Liver (tissue), 9 donors: ENCODE data around the gene TTLL13. TPM values are rescaled to one million over a fixed set of nuclear protein-coding genes. Genes with fewer than 3 reads are reported as not detected.

Experiments used
- DNase-seq: peaks from one replicate; pipeline ENCODE4 v3.0.0-alpha.2; 2017; ENCODE audit warnings: low spot score
- H3K27ac ChIP-seq, 2 donors: one replicate each; pipeline ENCODE4 v1.7.0; 2013; ENCODE audit warnings: inconsistent platforms in 2 of 2, low read length in 2 of 2, control low read depth in 1 of 2, low read depth in 1 of 2, mild to moderate bottlenecking in 1 of 2
- H3K27me3 ChIP-seq, 4 donors: one replicate each; pipeline versions ENCODE4 v1.6.1 to v1.7.0; 2013; ENCODE audit warnings: low read length in 3 of 4, inconsistent platforms in 1 of 4, mild to moderate bottlenecking in 1 of 4, moderate library complexity in 1 of 4; ENCODE audit not compliant: control insufficient read depth in 4 of 4, insufficient read depth in 4 of 4
- H3K36me3 ChIP-seq, 4 donors: one replicate each; pipeline versions ENCODE4 v1.6.1 to v1.7.0; 2013; ENCODE audit warnings: low read length in 3 of 4, mild to moderate bottlenecking in 3 of 4, low read depth in 1 of 4, moderate library complexity in 1 of 4; ENCODE audit not compliant: control insufficient read depth in 4 of 4, insufficient read depth in 3 of 4
- H3K4me1 ChIP-seq, 4 donors: one replicate each; pipeline versions ENCODE4 v1.6.1 to v1.7.0; 2013; ENCODE audit warnings: low read length in 3 of 4, mild to moderate bottlenecking in 3 of 4, moderate library complexity in 1 of 4; ENCODE audit not compliant: control insufficient read depth in 4 of 4, insufficient read depth in 4 of 4
- H3K4me3 ChIP-seq, 3 donors: one replicate each; pipeline versions ENCODE4 v1.6.1 to v1.7.0; 2013; ENCODE audit warnings: low read length in 3 of 3, control low read depth in 1 of 3, low read depth in 1 of 3, mild to moderate bottlenecking in 1 of 3
- H3K9ac ChIP-seq, 2 donors: one replicate each; pipeline ENCODE4 v1.7.0; 2013; ENCODE audit warnings: low read length in 2 of 2, mild to moderate bottlenecking in 2 of 2, moderate library complexity in 2 of 2, control low read depth in 1 of 2, low read depth in 1 of 2
- H3K9me3 ChIP-seq, 4 donors: one replicate each; pipeline versions ENCODE4 v1.6.1 to v1.7.0; 2013; ENCODE audit warnings: low read length in 3 of 4; ENCODE audit not compliant: control insufficient read depth in 4 of 4
- FOXA2 ChIP-seq: IDR thresholded peaks from 2 replicates; pipeline ENCODE4 v1.6.1; 2016; ENCODE audit warnings: antibody characterized with exemption
- GABPA ChIP-seq, 2 donors: IDR thresholded peaks in 1 of 2; conservative IDR thresholded peaks in 1 of 2; 2 replicates each; pipeline ENCODE4 v1.6.1; 2016; ENCODE audit warnings: antibody characterized with exemption in 2 of 2, mild to moderate bottlenecking in 1 of 2, moderate library complexity in 1 of 2
- HNF4A ChIP-seq, 2 donors: conservative IDR thresholded peaks; 2 replicates each; pipeline ENCODE4 v1.6.1; 2016; ENCODE audit warnings: antibody characterized with exemption in 2 of 2, mild to moderate bottlenecking in 2 of 2
- HNF4G ChIP-seq: IDR thresholded peaks from 2 replicates; pipeline ENCODE4 v1.6.1; 2016; ENCODE audit warnings: antibody characterized with exemption
- JUND ChIP-seq, 2 donors: IDR thresholded peaks; 2 replicates each; pipeline ENCODE4 v1.6.1; 2016; ENCODE audit warnings: antibody characterized with exemption in 2 of 2
- NR2F2 ChIP-seq: IDR thresholded peaks from 2 replicates; pipeline ENCODE4 v1.6.1; 2016; ENCODE audit warnings: antibody characterized with exemption
- RAD21 ChIP-seq, 2 donors: IDR thresholded peaks; 2 replicates each; pipeline ENCODE4 v1.6.1; 2016; ENCODE audit warnings: antibody characterized with exemption in 2 of 2, mild to moderate bottlenecking in 2 of 2
- RXRA ChIP-seq, 2 donors: IDR thresholded peaks; 2 replicates each; pipeline ENCODE4 v1.6.1; 2017 to 2018; ENCODE audit warnings: antibody characterized with exemption in 2 of 2, mild to moderate bottlenecking in 1 of 2
- SP1 ChIP-seq: IDR thresholded peaks from 2 replicates; pipeline ENCODE4 v1.6.1; 2018; ENCODE audit warnings: antibody characterized with exemption, mild to moderate bottlenecking
- TAF1 ChIP-seq: conservative IDR thresholded peaks from 2 replicates; pipeline ENCODE4 v1.6.1; 2016; ENCODE audit warnings: antibody characterized with exemption, mild to moderate bottlenecking
- YY1 ChIP-seq: IDR thresholded peaks from 2 replicates; pipeline ENCODE4 v1.6.1; 2016; ENCODE audit warnings: antibody characterized with exemption, mild to moderate bottlenecking
- WGBS: extraction: QIAGEN DNeasy Blood & Tissue Kit; methylation state at CpG from one replicate; pipeline ENCODE4 v1.1.7; 2013; 5-methylcytosine and 5-hydroxymethylcytosine counted together
- polyA plus RNA-seq, 2 donors: library from polyadenylated mRNA; stranded (reverse) in 1 of 2; unstranded in 1 of 2; fragments of 200-250 nt in 1 of 2; fragments of >200 nt in 1 of 2; fragmentation: Nextera tagmentation in 1 of 2; extraction: Ambion mirVana in 1 of 2; gene quantifications; one replicate each; pipeline versions ENCODE4 v1.2.1 to v1.2.3, GENCODE V29; 2013 to 2015
- total RNA-seq, 2 donors: library from RNA; depleted of rRNA; stranded (reverse); fragments of >200 nt; gene quantifications; one replicate each; pipeline ENCODE4 v1.2.3, GENCODE V29; 2014
- TF ChIP-seq, protein P1 (sequence below): IDR thresholded peaks from 2 replicates; pipeline ENCODE4 v1.6.1; 2016; ENCODE audit warnings: antibody characterized with exemption
- TF ChIP-seq, protein P2 (sequence below): IDR thresholded peaks from 2 replicates; pipeline ENCODE4 v1.6.1; 2016; ENCODE audit warnings: antibody characterized with exemption
- TF ChIP-seq, protein P3 (sequence below): fragments of 150-350 bp; IDR thresholded peaks from 2 replicates; pipeline ENCODE4 v1.5.1; 2017; ENCODE audit warnings: improper control_type of control experiment, low read depth, low read length; ENCODE audit not compliant: missing input control
- TF ChIP-seq, protein P4 (sequence below): IDR thresholded peaks from 2 replicates; pipeline ENCODE4 v1.6.1; 2016; ENCODE audit warnings: antibody characterized with exemption, mild to moderate bottlenecking
- donor health status: healthy.
- donor health status: healthy.
- donor health status: healthy.
- donor health status: healthy.
- donor health status: healthy.

TTLL13 gene, protein sequence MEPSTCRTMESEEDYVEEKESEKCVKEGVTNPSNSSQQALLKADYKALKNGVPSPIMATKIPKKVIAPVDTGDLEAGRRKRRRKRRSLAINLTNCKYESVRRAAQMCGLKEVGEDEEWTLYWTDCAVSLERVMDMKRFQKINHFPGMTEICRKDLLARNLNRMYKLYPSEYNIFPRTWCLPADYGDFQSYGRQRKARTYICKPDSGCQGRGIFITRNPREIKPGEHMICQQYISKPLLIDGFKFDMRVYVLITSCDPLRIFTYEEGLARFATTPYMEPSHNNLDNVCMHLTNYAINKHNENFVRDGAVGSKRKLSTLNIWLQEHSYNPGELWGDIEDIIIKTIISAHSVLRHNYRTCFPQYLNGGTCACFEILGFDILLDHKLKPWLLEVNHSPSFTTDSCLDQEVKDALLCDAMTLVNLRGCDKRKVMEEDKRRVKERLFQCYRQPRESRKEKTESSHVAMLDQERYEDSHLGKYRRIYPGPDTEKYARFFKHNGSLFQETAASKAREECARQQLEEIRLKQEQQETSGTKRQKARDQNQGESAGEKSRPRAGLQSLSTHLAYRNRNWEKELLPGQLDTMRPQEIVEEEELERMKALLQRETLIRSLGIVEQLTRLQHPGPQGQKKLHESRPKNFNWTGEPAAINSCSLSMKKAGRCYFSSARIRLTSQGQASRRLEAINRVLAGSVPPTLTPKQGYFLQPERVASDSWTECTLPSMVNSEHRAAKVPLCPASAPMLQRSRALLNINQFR
- total RNA-seq (under 1 TPM in 1 of 2 donors, not detected in 1; 0.08 TPM), polyA plus RNA-seq (under 1 TPM in 1 of 2 donors, not detected in 1; 0.17 TPM)

DNA sequence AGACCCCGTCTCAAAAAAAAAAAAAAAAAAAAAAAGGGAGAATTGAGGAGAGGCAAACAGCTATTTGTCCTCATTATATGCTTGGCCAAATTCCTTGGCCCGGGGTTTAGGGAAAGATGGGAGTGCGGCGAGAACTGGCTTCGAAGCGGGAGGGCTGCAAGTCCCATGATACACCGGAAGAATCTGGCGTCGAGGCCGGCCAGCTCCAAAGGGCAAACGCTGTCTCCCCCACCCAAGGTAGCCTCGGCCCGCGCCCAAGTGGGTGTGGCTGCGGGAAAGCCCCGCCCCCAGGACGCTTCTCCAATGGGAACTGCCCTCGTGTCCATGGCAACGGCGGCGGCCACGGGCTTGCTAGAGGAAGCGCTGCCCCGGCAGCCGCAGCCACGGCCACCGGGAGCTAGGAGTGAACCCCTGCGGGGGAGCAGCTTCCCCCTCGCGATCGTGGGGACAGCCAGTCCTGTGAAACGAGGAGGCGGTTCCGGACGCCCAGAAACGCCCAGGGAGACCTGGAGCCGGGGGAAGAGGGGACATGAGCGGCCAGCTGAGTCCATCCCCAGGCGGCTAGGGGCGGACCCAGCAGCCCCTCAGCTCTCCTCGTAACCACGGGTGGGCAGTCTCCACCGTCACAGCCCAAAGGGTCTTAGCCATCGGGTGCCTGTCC, at the start of gene TTLL13:
Gene TTLL13 (plus strand): TSS at position 354 of the 661 bp plus-strand sequence. CDS start 1,075 bp downstream, outside the sequence.
- 2% methylated on average over 44 of the region's 44 CpGs for WGBS

DNA sequence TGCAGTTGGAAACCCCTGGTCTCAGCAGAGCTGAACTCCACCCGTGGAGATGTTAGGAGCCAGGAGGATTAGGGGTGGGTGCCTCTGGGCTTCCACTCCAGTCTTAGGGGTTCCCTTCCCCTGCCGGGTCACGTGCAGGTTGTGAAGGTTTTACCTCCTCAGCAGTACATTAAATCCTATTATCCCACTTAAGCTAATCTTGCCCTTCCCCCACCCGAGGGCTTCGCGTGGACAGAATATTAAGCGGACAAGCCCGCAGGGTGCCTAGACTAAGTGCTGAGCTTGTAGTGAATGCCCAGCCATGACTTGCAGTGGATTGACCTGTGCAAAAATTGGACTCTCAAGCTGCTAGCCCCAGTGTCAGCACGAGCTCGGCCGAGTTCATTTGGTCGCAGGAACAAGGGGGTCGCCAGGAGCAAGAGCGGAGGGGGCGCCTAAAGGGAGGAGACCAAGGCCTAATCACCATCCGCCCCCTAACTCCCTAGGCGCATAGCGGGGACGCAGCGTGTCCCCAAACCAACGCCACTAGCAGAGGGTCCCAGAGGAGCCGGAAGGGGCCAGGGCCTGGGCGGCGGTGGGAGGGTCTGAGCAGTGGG, 48.7 kb upstream of the TTLL13 start:
- WGBS, result 29% methylated on average over 24 of the region's 24 CpGs
- H3K4me3 ChIP-seq, result peak overlapping the region; percentile 60 to 77 (median 62)
- peaks cover 0 to 11% (median 3%) of the 10 kb centered on the region in 4 donors for H3K36me3 ChIP-seq
- H3K4me1 ChIP-seq, result peaks cover 13 to 33% (median 20%) of the 10 kb centered on the region in 4 donors
- no peaks in the 10 kb centered on the region for H3K27me3 ChIP-seq
- peak overlapping the region; percentile 49 to 69 for H3K27ac ChIP-seq
- no peaks in the 10 kb centered on the region for H3K9me3 ChIP-seq
- no peak for DNase-seq
- peak overlapping the region in 1 of 2 donors; percentile 21 for H3K9ac ChIP-seq
- TF ChIP-seq, protein P1, sequence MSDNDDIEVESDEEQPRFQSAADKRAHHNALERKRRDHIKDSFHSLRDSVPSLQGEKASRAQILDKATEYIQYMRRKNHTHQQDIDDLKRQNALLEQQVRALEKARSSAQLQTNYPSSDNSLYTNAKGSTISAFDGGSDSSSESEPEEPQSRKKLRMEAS, result no peak
- TF ChIP-seq, protein P2, sequence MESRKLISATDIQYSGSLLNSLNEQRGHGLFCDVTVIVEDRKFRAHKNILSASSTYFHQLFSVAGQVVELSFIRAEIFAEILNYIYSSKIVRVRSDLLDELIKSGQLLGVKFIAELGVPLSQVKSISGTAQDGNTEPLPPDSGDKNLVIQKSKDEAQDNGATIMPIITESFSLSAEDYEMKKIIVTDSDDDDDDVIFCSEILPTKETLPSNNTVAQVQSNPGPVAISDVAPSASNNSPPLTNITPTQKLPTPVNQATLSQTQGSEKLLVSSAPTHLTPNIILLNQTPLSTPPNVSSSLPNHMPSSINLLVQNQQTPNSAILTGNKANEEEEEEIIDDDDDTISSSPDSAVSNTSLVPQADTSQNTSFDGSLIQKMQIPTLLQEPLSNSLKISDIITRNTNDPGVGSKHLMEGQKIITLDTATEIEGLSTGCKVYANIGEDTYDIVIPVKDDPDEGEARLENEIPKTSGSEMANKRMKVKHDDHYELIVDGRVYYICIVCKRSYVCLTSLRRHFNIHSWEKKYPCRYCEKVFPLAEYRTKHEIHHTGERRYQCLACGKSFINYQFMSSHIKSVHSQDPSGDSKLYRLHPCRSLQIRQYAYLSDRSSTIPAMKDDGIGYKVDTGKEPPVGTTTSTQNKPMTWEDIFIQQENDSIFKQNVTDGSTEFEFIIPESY, result no peak
- TF ChIP-seq, protein P3, sequence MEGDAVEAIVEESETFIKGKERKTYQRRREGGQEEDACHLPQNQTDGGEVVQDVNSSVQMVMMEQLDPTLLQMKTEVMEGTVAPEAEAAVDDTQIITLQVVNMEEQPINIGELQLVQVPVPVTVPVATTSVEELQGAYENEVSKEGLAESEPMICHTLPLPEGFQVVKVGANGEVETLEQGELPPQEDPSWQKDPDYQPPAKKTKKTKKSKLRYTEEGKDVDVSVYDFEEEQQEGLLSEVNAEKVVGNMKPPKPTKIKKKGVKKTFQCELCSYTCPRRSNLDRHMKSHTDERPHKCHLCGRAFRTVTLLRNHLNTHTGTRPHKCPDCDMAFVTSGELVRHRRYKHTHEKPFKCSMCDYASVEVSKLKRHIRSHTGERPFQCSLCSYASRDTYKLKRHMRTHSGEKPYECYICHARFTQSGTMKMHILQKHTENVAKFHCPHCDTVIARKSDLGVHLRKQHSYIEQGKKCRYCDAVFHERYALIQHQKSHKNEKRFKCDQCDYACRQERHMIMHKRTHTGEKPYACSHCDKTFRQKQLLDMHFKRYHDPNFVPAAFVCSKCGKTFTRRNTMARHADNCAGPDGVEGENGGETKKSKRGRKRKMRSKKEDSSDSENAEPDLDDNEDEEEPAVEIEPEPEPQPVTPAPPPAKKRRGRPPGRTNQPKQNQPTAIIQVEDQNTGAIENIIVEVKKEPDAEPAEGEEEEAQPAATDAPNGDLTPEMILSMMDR, result no peak
- TF ChIP-seq YY1 (no peak), RAD21 (IDR thresholded peaks at IDR 0.05) (no peak), JUND (IDR thresholded peaks at IDR 0.05) (no peak), HNF4A (conservative IDR thresholded peaks at IDR 0.05) (no peak), TAF1 (no peak), RXRA (IDR thresholded peaks at IDR 0.05) (no peak), SP1 (no peak), FOXA2 (no peak), NR2F2 (no peak), HNF4G (no peak)
- TF ChIP-seq, protein P4, sequence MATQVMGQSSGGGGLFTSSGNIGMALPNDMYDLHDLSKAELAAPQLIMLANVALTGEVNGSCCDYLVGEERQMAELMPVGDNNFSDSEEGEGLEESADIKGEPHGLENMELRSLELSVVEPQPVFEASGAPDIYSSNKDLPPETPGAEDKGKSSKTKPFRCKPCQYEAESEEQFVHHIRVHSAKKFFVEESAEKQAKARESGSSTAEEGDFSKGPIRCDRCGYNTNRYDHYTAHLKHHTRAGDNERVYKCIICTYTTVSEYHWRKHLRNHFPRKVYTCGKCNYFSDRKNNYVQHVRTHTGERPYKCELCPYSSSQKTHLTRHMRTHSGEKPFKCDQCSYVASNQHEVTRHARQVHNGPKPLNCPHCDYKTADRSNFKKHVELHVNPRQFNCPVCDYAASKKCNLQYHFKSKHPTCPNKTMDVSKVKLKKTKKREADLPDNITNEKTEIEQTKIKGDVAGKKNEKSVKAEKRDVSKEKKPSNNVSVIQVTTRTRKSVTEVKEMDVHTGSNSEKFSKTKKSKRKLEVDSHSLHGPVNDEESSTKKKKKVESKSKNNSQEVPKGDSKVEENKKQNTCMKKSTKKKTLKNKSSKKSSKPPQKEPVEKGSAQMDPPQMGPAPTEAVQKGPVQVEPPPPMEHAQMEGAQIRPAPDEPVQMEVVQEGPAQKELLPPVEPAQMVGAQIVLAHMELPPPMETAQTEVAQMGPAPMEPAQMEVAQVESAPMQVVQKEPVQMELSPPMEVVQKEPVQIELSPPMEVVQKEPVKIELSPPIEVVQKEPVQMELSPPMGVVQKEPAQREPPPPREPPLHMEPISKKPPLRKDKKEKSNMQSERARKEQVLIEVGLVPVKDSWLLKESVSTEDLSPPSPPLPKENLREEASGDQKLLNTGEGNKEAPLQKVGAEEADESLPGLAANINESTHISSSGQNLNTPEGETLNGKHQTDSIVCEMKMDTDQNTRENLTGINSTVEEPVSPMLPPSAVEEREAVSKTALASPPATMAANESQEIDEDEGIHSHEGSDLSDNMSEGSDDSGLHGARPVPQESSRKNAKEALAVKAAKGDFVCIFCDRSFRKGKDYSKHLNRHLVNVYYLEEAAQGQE, result no peak

More for the DNA sequence above, at the start of gene TTLL13:
- Histone ChIP-seq H3K9me3 (no peaks in the 10 kb centered on the region), H3K9ac (no peak within 1 kb of the TSS), H3K4me1 (peaks cover 0 to 11% (median 6%) of the 10 kb centered on the region in 4 donors), H3K4me3 (peak within 1 kb of the TSS; percentile 26 to 52 (median 39)), H3K36me3 (no peaks in the 10 kb centered on the region), H3K27ac (peak within 1 kb of the TSS in 1 of 2 donors; percentile 34), H3K27me3 (no peaks in the 10 kb centered on the region)
- TF ChIP-seq RAD21 (IDR thresholded peaks at IDR 0.05) (peak in 1 of 2 donors; percentile 29), NR2F2 (peak; percentile 46), YY1 (peak; percentile 71), HNF4A (conservative IDR thresholded peaks at IDR 0.05) (peak; percentile 58 to 63), RXRA (IDR thresholded peaks at IDR 0.05) (no peak), JUND (IDR thresholded peaks at IDR 0.05) (no peak), GABPA (IDR thresholded peaks at IDR 0.05 in 1 of 2, conservative IDR thresholded peaks at IDR 0.05 in 1 of 2) (peak in 1 of 2 donors; percentile 54), SP1 (peak; percentile 74)
- TF ChIP-seq, protein P3, result no peak
- DNase-seq, result peak; percentile 94
